Colonic mucosa (tissue), 4 donors: ENCODE results near the gene MYL4. TPM values are rescaled to one million over a fixed set of nuclear protein-coding genes. Genes with fewer than 3 reads are reported as not detected.
"Not testable (repeated sequence)": the region's sequence is repeated elsewhere in the genome, so short reads cannot be mapped to it uniquely, and the experiment has no call there.

Experiments
- DNase-seq: peaks from one replicate; pipeline ENCODE4 v3.0.0-alpha.2; 2020
- H3K27ac ChIP-seq: fragments of 200-600 bp; one replicate; pipeline ENCODE4 v1.8.0; 2021
- H3K27me3 ChIP-seq: fragments of 200-600 bp; one replicate; pipeline ENCODE4 v1.8.0; 2021
- H3K36me3 ChIP-seq: fragments of 200-600 bp; one replicate; pipeline ENCODE4 v1.8.0; 2021
- H3K4me1 ChIP-seq: fragments of 200-600 bp; one replicate; pipeline ENCODE4 v1.8.0; 2021; ENCODE audit warnings: mild to moderate bottlenecking
- H3K4me3 ChIP-seq: fragments of 200-600 bp; one replicate; pipeline ENCODE4 v1.8.0; 2021
- H3K9ac ChIP-seq, 2 donors: one replicate each; pipeline ENCODE4 v1.7.0; 2013; ENCODE audit warnings: control low read depth in 2 of 2, low read depth in 2 of 2, low read length in 2 of 2
- H3K9me3 ChIP-seq: fragments of 200-600 bp; one replicate; pipeline ENCODE4 v1.8.0; 2021
- CTCF ChIP-seq: fragments of 200-600 bp; IDR thresholded peaks from one replicate; pipeline ENCODE4 v1.8.0; 2022; ENCODE audit warnings: antibody characterized with exemption, mild to moderate bottlenecking
- intact Hi-C: fragments of 100-400 bp; cut with DNase I; formaldehyde crosslinking; loops from one replicate; pipeline ENCODE4 v1.14.1; 2022
- total RNA-seq, 2 donors: library from RNA; stranded (reverse); fragmentation: NEBNext Ultra II Directional in 1 of 2; extraction: Animal tissue kit (Norgen Biotek cat#: 25700) in 1 of 2; gene quantifications; one replicate each; pipeline ENCODE4 v1.2.1, GENCODE V29; 2021
- donor health status: healthy.
- donor health status: DM: no; HTN: no; CAD: no.
- donor health status: DM: no; HTN: no; CAD: no.

The MYL4 gene
- total RNA-seq, 2 donors from 2014 or later, result 0.59 to 0.69 TPM

- H3K27me3 ChIP-seq, result no peaks in the 10 kb centered on the region
- no peak overlapping the region for H3K9ac ChIP-seq
- no peak for DNase-seq
- no peak overlapping the region for H3K27ac ChIP-seq
- H3K9me3 ChIP-seq, result no peaks in the 10 kb centered on the region
- no peak for TF ChIP-seq CTCF
- no peaks in the 10 kb centered on the region for H3K36me3 ChIP-seq
- H3K4me3 ChIP-seq, result no peak overlapping the region
- H3K4me1 ChIP-seq, result no peaks in the 10 kb centered on the region
- intact Hi-C loops, result no loop called here
Observed at GRCh38 chr17:47210779-47211178, 1.6 kb downstream of the MYL4 start.

GRCh38 chr17:47212458-47212857 is 3.3 kb downstream of the MYL4 start:
- Histone ChIP-seq H3K4me3 (no peak overlapping the region), H3K36me3 (no peaks in the 10 kb centered on the region), H3K4me1 (no peaks in the 10 kb centered on the region), H3K27ac (no peak overlapping the region), H3K9ac (no peak overlapping the region), H3K9me3 (no peaks in the 10 kb centered on the region), H3K27me3 (no peaks in the 10 kb centered on the region)
- intact Hi-C loops, result no loop called here
- no peak for DNase-seq
- TF ChIP-seq CTCF, result no peak

- DNase-seq, result no peak
- H3K27ac ChIP-seq, result no peak overlapping the region
- H3K4me3 ChIP-seq, result no peak overlapping the region
- H3K36me3 ChIP-seq, result no peaks in the 10 kb centered on the region
- no peaks in the 10 kb centered on the region for H3K9me3 ChIP-seq
- no peaks in the 10 kb centered on the region for H3K4me1 ChIP-seq
- no peak for TF ChIP-seq CTCF
- no peaks in the 10 kb centered on the region for H3K27me3 ChIP-seq
- intact Hi-C loops, result no loop called here
- no peak overlapping the region for H3K9ac ChIP-seq
Observed at GRCh38 chr17:47213540-47213939, 4.4 kb downstream of the MYL4 start.

- H3K4me1 ChIP-seq, result no peaks in the 10 kb centered on the region
- H3K27me3 ChIP-seq, result no peaks in the 10 kb centered on the region
- no peaks in the 10 kb centered on the region for H3K36me3 ChIP-seq
- no peak for TF ChIP-seq CTCF
- no peak for DNase-seq
- no peak overlapping the region for H3K4me3 ChIP-seq
- no peak overlapping the region for H3K9ac ChIP-seq
- no peaks in the 10 kb centered on the region for H3K9me3 ChIP-seq
- H3K27ac ChIP-seq, result no peak overlapping the region
- intact Hi-C loops, result no loop called here
Observed at GRCh38 chr17:47214931-47215330, 5.8 kb downstream of the MYL4 start.

GRCh38 chr17:47216821-47217220 is 7.7 kb downstream of the MYL4 start:
- H3K27ac ChIP-seq, H3K4me1 ChIP-seq, H3K4me3 ChIP-seq, intact Hi-C loops, H3K36me3 ChIP-seq, H3K9me3 ChIP-seq, DNase-seq, H3K9ac ChIP-seq, H3K27me3 ChIP-seq: not testable (repeated sequence)

- H3K9ac ChIP-seq, H3K4me1 ChIP-seq, H3K9me3 ChIP-seq, H3K27me3 ChIP-seq, intact Hi-C loops, H3K4me3 ChIP-seq, DNase-seq, H3K36me3 ChIP-seq, H3K27ac ChIP-seq: not testable (repeated sequence)
Observed at GRCh38 chr17:47217279-47217678, 8.1 kb downstream of the MYL4 start.

GRCh38 chr17:47218896-47219430 is 9.8 kb downstream of the MYL4 start:
- no peak for TF ChIP-seq CTCF
- no peak overlapping the region for H3K27ac ChIP-seq
- intact Hi-C loops, result no loop called here

More at GRCh38 chr17:47218896-47219430, 9.8 kb downstream of the MYL4 start:
- H3K4me1 ChIP-seq, result no peaks in the 10 kb centered on the region
- H3K9ac ChIP-seq, result no peak overlapping the region
- H3K4me3 ChIP-seq, result no peak overlapping the region
- H3K27me3 ChIP-seq, result no peaks in the 10 kb centered on the region
- no peaks in the 10 kb centered on the region for H3K9me3 ChIP-seq
- H3K36me3 ChIP-seq, result no peaks in the 10 kb centered on the region
- DNase-seq, result no peak
